Effector memory CD8-positive, alpha-beta T cell (primary cell): Measurements from ENCODE around the gene ZNF511.
A peak's percentile ranks its signal among the peaks of the same experiment; 100 is the strongest.
"Not testable (repeated sequence)": the region's sequence is repeated elsewhere in the genome, so short reads cannot be mapped to it uniquely, and the experiment has no call there.

Experiments
- ATAC-seq: fragments of 150-1000 bp; cut with Tn5 transposase; replicated peaks from 2 replicates; pipeline ENCODE4 v1.10.0; 2021; ENCODE audit warnings: mild to moderate bottlenecking, moderate library complexity
- DNase-seq, 3 experiments: peaks; one replicate each; pipeline ENCODE4 v3.0.0; 2021
- H3K27ac Mint-ChIP-seq, 2 donors: one replicate each; pipeline ENCODE4 v1.8.0; 2022; ENCODE audit warnings: mild to moderate bottlenecking in 2 of 2, mixed read lengths in 2 of 2, moderate library complexity in 2 of 2
- H3K27me3 Mint-ChIP-seq, 2 donors: one replicate each; pipeline ENCODE4 v1.8.0; 2022; ENCODE audit warnings: mixed read lengths in 2 of 2
- H3K36me3 Mint-ChIP-seq: one replicate; pipeline ENCODE4 v1.8.0; 2022; ENCODE audit warnings: mild to moderate bottlenecking, moderate library complexity, mixed read lengths; ENCODE audit not compliant: insufficient read depth
- H3K4me1 Mint-ChIP-seq, 2 donors: one replicate each; pipeline ENCODE4 v1.8.0; 2022; ENCODE audit warnings: low read depth in 2 of 2, mixed read lengths in 2 of 2
- H3K4me3 Mint-ChIP-seq, 2 donors: one replicate each; pipeline ENCODE4 v1.8.0; 2022; ENCODE audit warnings: mild to moderate bottlenecking in 2 of 2, mixed read lengths in 2 of 2, moderate library complexity in 2 of 2
- H3K9me3 Mint-ChIP-seq, 2 donors: one replicate each; pipeline ENCODE4 v1.8.0; 2022; ENCODE audit warnings: mixed read lengths in 2 of 2

ZNF511 gene

DNA sequence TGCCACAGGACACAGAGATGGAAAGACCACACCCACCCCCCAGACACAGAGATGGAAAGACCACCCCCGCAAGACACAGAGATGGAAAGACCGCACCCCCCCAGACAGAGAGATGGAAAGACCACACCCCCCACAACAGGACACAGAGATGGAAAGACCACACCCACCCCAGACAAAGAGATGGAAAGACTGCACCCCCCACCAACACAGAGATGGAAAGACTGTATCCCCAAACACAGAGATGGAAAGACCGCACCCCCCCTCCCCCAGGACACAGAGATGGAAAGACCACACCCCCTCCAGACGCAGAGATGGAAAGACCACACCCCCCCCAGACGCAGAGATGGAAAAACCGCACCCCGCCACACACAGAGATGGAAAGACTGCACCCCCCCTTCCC lies 8.0 kb downstream of the ZNF511 start:
- no peak for DNase-seq
- no peaks in the 10 kb centered on the region for H3K9me3 Mint-ChIP-seq
- ATAC-seq: no peak
- H3K27ac Mint-ChIP-seq: no peak overlapping the region
- peaks cover 5% of the 10 kb centered on the region for H3K36me3 Mint-ChIP-seq
- H3K4me1 Mint-ChIP-seq: peaks cover 5 to 6% of the 10 kb centered on the region in 2 donors
- H3K27me3 Mint-ChIP-seq: peaks cover 0 to 9% of the 10 kb centered on the region in 2 donors
- H3K4me3 Mint-ChIP-seq: no peak overlapping the region

DNA sequence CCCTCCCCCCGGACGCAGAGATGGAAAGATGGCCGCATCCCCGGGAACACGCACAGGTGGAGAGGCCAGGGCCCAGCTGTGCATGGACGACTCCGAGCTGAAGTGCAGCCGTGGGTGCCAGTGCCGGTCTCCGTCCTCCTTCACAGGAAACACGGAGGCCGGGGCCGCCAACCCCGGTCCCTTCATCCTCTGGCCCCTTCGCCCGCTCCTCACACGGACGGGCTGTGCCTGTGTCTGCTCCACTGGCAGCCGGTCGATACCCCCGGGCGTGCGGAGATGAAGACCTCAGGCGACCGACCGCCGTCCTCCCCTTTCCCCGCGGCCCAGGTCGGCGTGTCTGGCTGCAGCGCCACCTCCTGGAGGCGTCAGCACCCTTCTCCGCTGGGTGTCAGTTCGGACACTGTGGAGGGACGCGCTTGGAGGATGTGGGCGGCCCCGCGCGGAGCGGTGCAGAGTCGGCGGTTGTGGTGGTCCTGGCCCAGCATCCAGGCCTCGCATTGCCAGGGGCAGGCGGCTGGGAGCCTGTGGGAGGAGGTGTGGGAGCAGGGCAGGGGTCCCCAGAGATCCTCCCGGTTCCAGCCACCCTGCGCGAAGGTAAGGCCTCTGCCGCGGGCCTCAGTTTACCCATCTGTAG lies 9.9 kb downstream of the ZNF511 start:
- no peaks in the 10 kb centered on the region for H3K9me3 Mint-ChIP-seq
- peak; percentile 64 to 71 (median 70) for DNase-seq
- H3K27me3 Mint-ChIP-seq: peaks cover 0 to 9% of the 10 kb centered on the region in 2 donors
- ATAC-seq: peak; percentile 96
- peaks cover 4% of the 10 kb centered on the region for H3K36me3 Mint-ChIP-seq
- H3K4me1 Mint-ChIP-seq: peaks cover 5 to 6% of the 10 kb centered on the region in 2 donors
- H3K4me3 Mint-ChIP-seq: peak overlapping the region; percentile 40 to 41
- no peak overlapping the region for H3K27ac Mint-ChIP-seq

DNA sequence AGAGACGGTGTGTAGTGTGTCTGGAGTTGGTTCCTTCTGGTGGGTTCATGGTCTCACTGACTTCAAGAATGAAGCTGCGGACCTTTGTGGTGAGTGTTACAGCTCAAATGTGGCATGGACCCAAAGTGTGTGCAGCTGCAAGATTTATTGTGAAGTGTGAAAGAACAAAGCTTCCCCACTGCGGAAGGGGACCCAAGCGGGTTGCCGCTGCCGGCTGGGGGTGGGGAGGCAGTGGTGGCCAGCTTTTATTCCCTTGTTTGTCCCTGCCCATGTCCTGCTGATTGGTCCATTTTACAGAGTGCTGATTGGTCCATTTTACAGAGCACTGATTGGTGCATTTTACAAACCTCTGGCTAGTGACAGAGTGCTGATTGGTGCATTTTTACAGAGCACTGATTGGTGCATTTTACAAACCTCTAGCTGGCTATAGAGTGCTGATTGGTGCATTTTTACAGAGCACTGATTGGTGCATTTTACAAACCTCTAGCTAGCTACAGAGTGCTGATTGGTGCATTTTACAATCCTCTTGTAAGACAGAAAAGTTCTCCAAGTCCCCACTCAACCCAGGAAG lies 12.2 kb downstream of the ZNF511 start:
- H3K27me3 Mint-ChIP-seq: peaks cover 7 to 20% of the 10 kb centered on the region in 2 donors
- H3K9me3 Mint-ChIP-seq, H3K4me3 Mint-ChIP-seq, H3K27ac Mint-ChIP-seq, H3K4me1 Mint-ChIP-seq, H3K36me3 Mint-ChIP-seq, DNase-seq, ATAC-seq: not testable (repeated sequence)

DNA sequence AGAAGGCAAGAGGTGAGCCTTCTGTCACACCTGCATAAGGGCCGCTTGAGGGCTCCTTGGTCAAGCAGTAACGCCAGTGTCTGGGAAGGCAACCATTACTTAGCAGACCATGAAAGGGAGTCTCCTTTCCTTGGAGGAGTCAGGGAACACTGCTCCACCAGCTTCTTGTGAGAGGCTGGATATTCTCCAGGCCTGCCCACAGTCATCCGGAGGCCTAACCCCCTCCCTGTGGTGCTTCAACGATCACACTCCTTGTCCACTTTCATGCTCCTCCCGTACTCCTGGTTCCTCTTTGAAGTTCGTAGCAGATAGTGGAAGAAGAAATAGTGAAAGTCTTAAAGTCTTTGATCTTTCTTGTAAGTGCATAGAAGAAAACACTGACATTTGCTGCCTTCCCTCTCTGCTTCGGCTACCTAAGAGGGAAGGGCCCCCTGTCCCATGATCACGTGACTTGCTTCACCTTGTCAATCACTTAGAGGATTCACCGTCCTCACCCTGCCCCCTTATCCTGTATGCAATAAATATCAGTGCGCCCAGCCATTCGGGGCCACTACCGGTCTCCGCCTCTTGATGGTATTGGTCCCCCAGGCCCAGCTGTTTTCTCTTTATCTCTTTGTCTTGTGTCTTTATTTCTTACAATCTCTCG lies 13.5 kb downstream of the ZNF511 start:
- Mint-ChIP-seq H3K4me1 (peaks cover 0 to 11% of the 10 kb centered on the region in 2 donors), H3K27me3 (peaks cover 20 to 33% of the 10 kb centered on the region in 2 donors)
- not testable (repeated sequence) for H3K36me3 Mint-ChIP-seq, ATAC-seq, H3K27ac Mint-ChIP-seq, H3K4me3 Mint-ChIP-seq, DNase-seq, H3K9me3 Mint-ChIP-seq

DNA sequence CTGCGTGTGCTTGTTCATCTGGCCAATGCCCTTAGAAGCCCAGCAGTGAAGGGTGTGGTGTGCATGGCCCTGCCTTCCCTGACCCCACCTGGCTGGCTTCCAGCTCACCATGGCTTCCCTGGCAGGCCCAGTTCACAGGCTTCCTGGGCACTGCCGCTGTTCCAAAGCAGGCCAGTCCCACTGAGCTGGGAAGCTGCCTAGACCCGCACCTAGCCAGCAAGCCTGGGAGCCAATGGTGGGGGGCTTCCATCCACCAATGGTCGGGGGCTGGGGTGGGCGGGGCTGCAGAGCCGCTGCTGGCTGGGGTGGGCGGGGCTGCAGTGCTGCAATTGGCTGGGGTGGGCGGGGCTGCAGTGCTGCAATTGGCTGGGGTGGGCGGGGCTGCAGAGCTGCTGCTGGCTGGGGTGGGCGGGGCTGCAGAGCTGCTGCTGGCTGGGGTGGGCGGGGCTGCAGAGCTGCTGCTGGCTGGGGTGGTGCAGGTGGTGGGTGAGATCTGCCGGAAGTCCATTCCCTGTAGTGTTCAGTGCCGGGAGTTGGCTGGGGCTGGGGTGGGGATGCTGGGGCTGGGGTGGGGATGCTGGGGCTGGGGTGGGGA lies 15.6 kb downstream of the ZNF511 start:
- Mint-ChIP-seq H3K9me3 (no peaks in the 10 kb centered on the region), H3K27me3 (peaks cover 28 to 48% of the 10 kb centered on the region in 2 donors), H3K4me1 (peaks cover 0 to 8% of the 10 kb centered on the region in 2 donors), H3K36me3 (peaks cover 5% of the 10 kb centered on the region), H3K4me3 (no peak overlapping the region), H3K27ac (no peak overlapping the region)
- DNase-seq: peak in 1 of 3 experiments; percentile 37
- peak; percentile 82 for ATAC-seq

DNA sequence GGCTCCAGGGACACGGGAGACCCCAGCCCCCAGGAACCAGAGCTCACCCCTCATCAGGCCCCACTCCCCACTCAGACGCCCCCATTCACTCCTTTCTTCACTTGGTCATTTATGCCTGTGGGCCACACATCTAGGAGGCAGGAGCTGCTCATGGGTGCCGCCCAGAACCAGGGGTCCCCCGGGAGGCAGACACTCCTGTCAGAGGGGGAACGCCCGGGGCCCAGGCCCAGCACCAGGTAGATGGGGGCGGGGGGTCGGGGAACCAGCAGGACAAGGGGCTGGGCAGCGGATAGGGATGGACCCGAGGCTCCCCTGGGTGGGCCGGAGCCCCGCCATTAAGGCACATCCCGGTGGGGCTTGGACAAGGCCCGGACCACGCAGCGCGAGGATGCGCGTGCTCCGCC lies 16.1 kb downstream of the ZNF511 start:
- Mint-ChIP-seq H3K36me3 (peaks cover 5% of the 10 kb centered on the region), H3K27me3 (peaks cover 34 to 51% of the 10 kb centered on the region in 2 donors)

DNA sequence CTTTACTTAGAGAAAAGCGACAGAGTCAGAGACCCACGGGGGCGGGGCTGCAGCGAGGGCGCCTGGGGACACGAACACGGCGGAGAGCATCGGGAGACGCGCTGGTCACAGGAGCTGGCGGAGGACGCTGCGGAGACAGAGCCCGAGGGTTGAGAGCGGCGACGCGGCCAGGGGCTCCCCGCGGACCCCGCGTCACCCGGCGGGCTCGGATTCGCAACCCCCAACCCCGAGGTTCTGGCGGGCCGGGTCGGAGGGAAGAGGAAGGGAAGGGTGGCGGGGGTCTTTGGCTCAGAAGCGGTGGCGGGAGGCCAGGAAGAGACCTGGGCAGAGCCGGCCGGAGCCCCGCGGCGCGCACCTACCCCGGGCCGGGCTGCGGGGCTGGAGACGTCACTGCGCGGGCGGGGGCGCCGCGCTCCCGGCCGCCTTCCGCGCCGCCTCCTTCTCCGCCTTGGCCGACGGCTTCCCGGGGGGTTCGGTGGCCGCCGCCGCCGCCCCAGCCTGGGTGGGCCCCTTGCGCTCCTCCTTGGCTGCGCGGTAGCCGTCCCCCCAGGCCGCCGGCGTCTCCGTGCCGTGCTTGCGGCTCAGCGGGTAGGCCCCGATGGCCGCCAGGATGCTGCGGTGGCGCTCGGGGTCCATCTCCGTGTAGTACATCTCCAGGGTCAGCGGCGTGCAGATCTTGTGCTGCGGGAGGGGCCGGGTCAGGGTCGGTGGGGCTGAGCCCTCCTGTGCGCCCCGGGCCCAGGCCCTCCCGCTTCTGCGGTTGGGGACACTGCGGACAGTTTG lies 16.9 kb downstream of the ZNF511 start:
- Mint-ChIP-seq H3K36me3 (peaks cover 5% of the 10 kb centered on the region), H3K27ac (peak overlapping the region in 1 of 2 donors; percentile 67), H3K9me3 (no peaks in the 10 kb centered on the region), H3K27me3 (peaks cover 35 to 53% of the 10 kb centered on the region in 2 donors), H3K4me1 (peaks cover 4 to 9% of the 10 kb centered on the region in 2 donors), H3K4me3 (peak overlapping the region; percentile 74 to 75)
- DNase-seq: no peak
- peak; percentile 20 for ATAC-seq

More for the DNA sequence above, 16.1 kb downstream of the ZNF511 start:
- no peaks in the 10 kb centered on the region for H3K9me3 Mint-ChIP-seq
- H3K27ac Mint-ChIP-seq: peak overlapping the region in 1 of 2 donors; percentile 67
- no peak for DNase-seq
- peaks cover 2 to 7% of the 10 kb centered on the region in 2 donors for H3K4me1 Mint-ChIP-seq
- H3K4me3 Mint-ChIP-seq: peak overlapping the region; percentile 74 to 75
- no peak for ATAC-seq

DNA sequence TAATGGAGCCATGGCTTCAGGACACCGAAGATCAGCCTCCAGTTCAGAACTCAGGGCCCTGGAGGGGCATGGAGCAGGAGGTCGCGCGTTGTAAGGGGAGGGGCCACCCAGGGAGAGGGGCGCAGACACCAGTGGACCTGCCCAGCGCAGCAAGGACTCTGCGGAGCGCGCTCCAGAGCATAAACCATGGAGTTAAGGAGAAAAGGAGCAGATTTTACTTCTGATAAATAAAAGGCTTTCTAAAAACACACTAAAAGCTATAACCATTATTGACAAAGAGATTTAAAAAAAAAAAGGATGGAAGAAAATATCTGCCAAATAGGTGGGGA lies 17.5 kb downstream of the ZNF511 start:
- Mint-ChIP-seq H3K36me3 (peaks cover 5% of the 10 kb centered on the region), H3K4me3 (peak overlapping the region in 1 of 2 donors; percentile 27), H3K9me3 (no peaks in the 10 kb centered on the region)

DNA sequence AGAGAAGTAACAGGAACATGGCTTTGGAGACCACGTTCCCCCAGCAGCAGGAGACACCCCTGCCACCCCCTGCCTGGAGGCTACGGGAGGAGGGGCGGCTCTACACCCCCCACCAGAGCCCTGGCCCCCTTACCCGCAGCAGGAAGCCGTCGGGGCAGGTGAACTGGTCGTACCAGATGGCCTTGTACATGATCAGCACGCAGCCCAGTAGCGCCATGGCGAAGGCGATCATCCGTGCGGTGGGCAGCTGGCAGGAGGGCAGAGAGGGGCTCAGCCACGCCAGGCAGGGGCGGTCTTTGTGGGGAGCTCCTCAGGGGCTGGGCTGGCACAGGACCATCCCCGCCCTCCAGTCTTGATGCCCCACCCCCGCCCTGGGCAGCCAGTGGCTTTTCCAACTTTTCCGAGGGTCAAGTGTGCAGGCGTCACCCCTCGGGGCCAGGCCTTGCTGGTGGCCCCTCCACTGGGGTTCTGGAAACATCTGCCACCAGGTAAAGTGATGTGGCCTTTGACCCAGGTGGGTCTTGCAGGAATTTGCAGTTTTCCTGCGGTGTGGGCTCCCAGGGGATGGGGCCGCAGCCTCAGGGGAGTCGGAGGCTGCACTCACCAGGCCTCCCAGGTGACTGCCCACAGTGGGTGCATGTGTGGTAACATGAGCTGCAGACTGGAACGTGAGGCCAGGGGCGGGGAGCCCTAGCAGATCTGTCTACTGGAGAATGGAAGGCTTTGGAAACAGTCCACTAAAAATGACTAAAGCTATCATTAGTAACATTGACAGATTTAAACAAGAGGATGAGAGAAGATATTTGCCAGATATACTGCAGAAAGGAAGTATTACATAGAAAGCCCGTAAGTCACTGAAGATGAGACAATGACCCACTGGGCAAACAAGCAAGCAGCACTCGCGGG lies 18.3 kb downstream of the ZNF511 start:
- Mint-ChIP-seq H3K4me3 (no peak overlapping the region), H3K27me3 (peaks cover 35 to 58% of the 10 kb centered on the region in 2 donors), H3K9me3 (no peaks in the 10 kb centered on the region), H3K4me1 (peaks cover 4 to 9% of the 10 kb centered on the region in 2 donors), H3K27ac (no peak overlapping the region), H3K36me3 (peaks cover 5% of the 10 kb centered on the region)
- DNase-seq (no peak), ATAC-seq (no peak)

More for the DNA sequence above, 17.5 kb downstream of the ZNF511 start:
- ATAC-seq (no peak), DNase-seq (no peak)
- Mint-ChIP-seq H3K27ac (no peak overlapping the region), H3K4me1 (peaks cover 4 to 9% of the 10 kb centered on the region in 2 donors), H3K27me3 (peaks cover 35 to 53% of the 10 kb centered on the region in 2 donors)

DNA sequence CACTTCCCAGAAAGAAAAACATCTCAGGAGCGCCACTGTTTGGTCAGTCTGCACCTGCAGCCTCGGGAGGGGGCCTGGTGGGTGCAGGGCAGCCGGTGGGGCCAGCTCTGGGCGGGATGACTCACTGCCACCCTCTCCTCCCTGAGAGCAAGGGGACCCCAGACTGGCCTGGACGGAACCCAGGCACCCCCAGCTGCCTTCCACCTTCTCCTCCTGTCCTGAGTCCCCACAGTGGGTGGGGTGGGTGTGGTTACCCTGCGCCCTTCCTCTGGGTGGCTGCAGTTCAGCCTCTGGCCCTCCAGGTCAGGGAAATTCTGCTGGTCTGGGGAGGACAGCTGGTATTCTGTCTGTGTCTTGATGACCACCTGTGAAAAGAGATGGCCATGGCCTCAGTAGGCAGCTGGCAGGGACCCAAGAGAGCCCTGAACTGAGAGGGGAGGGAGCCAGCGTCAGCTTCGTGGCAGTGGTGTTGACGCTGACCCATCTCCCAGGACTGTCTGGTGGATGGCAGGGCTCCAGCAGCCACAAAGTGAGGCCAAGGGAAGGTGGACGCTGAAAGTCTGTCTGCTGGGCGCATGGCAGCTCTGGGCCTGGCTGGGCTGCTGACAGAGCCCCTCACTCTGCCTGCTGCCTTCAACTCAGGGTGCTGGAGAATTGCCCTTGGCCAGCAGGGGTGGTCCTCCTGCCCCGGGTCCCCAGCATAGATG lies 19.1 kb downstream of the ZNF511 start:
- H3K9me3 Mint-ChIP-seq: no peaks in the 10 kb centered on the region
- no peak for DNase-seq
- ATAC-seq: no peak
- peaks cover 4 to 9% of the 10 kb centered on the region in 2 donors for H3K4me1 Mint-ChIP-seq
- H3K27me3 Mint-ChIP-seq: peaks cover 35 to 66% of the 10 kb centered on the region in 2 donors
- peaks cover 6% of the 10 kb centered on the region for H3K36me3 Mint-ChIP-seq
- no peak overlapping the region for H3K4me3 Mint-ChIP-seq
- H3K27ac Mint-ChIP-seq: no peak overlapping the region

DNA sequence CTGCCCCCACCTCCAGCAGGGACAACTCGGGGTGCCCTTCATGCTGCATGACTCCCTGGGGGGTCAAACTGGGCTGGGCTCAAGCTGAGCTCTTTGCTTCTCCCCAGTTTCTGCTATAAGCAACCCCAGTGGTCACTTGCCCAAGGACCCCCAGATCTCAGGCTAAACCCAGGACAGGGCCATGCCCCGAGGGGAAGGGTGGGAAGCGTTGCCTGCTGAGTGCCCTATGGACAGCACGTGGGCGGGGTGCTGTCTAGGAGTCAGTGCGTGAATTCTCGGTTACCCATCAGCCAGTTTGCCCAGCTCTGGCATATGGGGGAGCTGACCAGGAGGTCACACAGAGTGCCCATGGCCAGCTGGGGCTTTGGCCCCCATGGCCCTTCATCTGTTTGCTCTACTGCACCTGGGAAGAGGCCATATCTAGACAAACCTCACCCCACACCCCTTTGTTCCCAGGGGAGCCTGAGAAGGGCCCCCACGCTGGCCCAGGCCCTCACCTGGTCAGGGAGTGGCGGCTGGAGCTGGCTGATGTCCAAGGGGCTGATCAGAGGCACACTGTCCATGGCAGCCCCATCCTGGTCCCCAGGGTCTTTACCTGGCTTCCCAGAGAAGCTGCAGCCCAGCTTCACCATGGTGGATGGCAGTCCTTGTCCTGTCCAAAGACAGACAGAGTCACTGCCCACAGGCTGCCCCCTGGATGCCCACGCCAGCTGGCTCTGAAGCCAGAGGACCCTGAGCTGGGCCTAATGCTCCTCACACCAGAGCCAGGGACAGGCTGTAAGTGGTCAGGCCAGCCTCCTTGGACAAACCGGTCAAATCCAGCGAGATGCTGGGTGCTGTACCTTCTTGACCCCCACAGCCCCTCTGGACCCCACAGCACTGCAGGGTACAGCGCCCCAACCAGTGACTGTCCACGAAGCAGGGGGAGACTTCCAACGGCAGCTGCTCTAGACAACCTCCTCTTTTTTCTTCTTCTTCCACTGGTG lies 19.9 kb downstream of the ZNF511 start:
- DNase-seq (no peak), ATAC-seq (no peak)
- Mint-ChIP-seq H3K27ac (no peak overlapping the region), H3K4me1 (peaks cover 4 to 9% of the 10 kb centered on the region in 2 donors), H3K27me3 (peaks cover 35 to 68% of the 10 kb centered on the region in 2 donors), H3K36me3 (peaks cover 4% of the 10 kb centered on the region), H3K9me3 (no peaks in the 10 kb centered on the region), H3K4me3 (no peak overlapping the region)
